DMS153 (cell line): ENCODE measurements around the gene CRYZL1.
"Not testable (repeated sequence)": the region's sequence is repeated elsewhere in the genome, so short reads cannot be mapped to it uniquely, and the experiment has no call there.

Source experiments
- DNase-seq: peaks from one replicate; lab custom pipeline; 2025; lab: John Stamatoyannopoulos, UW

Gene CRYZL1

DNA sequence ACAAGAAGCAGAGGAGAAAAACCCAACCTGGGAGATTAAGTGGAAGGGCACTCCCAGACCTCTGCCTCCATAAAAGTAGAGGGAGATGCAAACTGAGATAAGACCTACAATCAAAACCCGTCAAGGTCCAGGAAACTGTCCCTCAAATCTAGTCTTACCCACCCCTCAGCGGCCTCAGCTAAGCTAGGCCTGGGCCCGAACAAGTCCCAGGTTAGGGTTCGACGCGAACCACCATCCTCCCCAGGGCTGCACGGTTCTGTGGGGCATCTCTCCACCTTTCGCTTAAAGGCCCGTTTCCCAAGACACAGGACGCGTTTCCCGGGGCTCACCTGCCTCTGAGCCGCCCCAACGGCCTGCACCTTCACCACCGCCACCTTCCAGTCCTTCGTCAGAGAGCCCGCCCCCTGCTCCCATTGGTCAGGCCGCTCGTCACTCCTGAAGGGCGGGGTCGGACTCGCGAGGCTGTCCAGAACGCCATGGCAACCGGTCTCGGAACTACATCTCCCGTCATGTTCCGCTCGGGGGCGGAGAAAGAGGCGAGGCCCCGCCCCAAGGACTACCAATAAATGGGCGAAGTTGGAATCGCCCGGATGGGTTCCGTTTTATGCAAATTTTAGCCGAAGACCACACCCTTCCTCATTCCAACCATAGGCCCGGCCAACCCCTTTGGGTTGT lies at the start of gene CRYZL1:
Gene CRYZL1 (minus strand): TSS at position 390 of the 675 bp plus-strand sequence. CDS start 10,190 bp downstream, outside the sequence.
- DNase-seq: peak; percentile 99

DNA sequence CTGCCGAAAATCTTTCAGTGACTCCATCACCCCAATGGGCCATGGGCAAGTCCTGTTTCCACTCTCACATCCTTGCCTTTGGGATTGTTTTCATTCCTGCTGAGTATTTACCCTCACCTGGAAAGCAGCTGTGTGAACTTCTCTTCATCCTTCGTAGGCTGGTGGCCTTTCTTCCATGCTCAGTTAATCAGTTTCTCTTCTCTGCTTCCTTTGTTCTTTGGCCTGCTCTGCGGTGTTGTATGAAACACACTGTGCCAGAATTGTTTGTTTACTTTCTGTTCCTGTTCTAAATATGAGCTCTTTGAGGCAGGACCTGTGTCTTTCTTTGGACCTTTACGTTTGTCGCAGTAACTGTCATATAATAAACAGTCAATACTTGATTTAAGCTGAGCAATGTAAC lies 49.3 kb upstream of the CRYZL1 start:
- no peak for DNase-seq

DNA sequence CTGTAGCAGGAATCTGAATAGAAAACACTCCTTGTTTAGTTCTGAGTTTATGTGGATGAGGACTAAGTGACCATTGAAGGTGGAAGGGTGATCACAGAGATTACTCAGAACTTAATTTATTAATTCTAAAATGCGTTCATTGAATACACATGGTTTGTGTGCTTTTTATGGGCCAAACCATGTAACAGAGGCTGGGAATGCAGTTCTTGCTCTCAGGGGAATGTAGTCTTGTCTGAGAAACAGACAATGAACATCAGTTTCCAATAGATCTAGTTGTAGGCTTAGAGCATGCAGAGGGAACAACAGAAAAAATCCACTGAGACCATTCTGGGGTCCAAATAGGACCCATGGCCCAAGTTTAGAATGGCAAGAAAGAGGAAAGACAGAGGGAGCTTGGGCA lies 46.8 kb upstream of the CRYZL1 start:
- no peak for DNase-seq

DNA sequence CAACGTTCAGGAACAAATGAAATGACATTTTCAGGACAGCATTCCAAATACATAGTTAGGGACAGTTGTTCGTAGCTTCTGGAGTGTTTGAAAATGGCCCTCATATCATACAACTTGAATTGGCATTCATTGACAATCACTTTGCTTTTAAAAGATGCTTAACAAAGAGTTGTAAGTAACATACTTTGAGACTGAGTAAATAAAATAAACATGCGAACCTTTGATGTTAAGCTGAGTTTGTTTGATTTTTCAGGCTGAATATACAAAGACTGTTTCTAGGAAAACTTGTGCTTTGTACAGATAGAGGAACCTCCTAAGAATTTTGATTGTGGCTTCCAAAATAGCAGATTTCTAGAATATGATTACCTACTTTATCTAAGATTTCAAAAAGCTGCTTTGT lies 46.1 kb upstream of the CRYZL1 start:
- no peak for DNase-seq

DNA sequence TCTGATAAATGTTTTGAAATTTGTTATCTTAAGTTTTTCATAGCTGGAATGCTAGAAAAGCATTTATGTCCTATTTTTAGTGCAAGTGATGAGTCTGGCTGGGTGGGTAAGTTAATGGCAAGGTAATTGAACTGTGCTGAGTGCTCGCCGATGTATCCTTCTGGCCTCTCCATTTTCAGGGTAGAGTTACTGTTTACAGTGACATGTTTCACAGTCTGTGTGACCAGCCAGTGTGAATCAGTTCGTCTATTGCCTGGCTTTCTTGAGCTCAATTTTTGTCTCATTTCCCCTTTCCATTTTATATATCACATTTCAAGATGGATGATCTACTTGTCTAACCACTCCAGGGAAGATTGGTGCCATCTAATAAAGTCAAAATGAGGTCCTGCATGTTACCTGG lies 44.8 kb upstream of the CRYZL1 start:
- DNase-seq: no peak

DNA sequence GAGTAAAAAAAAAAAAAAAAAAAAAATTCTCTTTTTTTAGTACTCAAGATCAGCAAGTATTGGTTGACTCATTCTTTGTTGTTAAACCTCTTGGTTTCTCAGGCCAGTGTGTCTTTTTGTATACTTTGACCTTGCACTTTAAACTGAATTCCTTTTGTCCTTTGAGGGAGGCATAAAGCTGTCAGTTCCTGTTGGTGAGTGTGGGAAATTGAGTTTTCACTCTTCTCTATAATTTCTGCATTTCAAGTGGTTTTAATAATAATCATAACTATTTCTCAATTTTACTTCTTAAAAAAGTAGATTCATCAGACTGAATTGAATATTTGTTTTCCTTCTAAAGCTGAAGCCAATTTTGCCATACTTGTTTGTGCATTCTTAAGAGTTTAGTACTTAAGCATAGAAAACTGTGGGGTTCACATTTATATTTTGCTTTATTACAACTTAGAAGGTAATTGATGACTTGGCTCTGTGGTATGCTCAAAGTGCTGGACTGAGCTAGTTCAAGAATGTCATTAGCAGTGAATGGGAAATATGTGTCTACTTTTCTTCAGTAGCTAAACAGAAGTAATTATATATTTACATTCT lies 44.2 kb upstream of the CRYZL1 start:
- no peak for DNase-seq

DNA sequence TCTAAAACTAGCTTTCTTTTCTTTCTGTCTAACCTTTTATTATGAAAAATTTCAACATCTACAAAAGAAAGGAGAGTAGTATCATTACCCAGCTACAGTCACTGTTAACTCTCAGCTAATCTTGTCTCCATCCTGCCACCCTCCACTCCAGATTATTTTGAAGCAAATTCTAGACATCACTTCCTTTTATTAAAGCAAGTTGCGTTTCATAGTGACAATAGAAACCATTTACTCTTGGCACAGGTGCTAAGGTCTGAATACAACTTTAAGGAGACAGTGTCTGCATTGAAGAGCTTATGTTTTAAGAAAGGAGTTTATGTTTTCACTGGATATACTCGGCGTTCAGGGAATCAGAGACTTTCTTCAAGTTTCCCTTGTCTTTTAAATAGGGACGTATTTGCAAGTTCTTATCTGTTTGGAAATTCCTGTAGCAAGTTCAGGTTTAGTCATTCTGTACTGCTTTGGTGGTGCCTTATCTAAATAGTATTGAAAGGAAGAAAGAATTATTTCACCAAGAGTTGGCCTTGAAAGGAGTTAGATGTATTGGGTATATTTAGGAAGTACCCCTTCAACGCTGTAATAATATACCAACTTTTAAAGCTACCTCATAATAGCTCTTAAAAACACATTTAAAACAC lies 43.5 kb upstream of the CRYZL1 start:
- DNase-seq: no peak

DNA sequence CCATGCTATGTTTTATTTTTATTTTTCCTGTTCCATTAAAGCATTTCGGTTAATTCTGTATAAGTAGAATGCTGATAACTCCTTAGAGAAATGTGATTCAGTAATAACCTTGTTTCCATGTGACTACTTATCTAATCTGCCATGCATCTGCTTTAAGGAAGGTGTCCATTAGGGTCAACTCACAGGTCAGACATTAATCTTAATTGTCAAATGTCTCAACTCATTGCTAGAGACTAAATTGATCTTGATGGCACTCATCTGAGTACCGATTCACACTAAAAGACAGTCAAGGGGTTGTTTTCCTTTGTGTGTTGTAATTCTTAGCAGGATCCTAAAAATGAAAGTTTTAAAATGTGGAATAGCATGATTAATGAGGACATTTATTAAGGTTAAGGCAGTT lies 42.5 kb upstream of the CRYZL1 start:
- no peak for DNase-seq

DNA sequence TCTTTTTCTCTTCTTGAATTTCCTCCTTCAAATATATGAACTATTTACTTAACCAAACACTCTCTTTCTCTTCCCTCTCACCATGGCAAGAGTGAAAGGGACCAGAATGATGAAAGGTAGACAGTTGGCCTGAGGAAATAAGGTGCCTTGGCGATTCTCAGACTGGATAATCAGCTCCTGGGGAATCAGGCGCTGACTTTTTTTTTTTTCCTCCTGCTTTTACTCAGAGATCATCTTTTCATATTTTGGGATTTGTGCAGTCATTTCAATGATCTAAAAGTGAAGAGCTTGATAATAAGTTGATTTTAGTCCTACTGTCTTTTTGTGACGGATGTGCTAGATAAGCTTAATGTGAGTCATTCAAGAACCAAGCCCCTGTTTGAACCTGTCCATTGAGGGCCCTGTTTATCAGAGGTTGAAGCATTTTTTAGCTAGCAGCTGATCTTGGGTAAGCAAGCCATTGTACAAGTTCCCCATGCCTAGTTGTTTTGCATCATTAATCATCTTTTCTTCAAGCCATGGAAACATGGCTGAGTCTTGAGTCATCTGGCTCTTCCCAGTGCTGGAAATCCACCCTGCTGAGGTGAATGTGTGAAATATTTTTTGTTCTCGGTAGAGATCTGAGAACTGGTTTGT lies 41.6 kb upstream of the CRYZL1 start:
- DNase-seq: no peak

DNA sequence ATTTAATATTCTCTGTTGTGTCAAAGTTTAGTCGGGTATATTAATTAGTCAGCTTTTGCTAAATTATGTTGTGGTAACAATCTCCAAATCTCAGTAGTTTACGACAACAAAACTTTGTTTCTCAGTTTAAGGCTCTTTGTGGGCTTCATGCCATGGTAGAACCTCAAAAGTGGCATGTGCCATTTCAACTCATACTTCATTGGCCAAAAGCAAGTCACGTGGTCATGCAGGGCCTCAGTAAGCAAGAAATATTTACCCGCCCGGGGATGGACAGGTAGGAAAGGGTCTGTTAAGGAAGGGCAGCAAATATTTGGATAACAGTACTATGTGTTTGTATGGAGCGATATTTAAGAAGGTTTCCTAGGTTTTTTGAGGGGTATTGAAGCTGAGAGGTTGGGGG lies 39.3 kb upstream of the CRYZL1 start:
- no peak for DNase-seq

DNA sequence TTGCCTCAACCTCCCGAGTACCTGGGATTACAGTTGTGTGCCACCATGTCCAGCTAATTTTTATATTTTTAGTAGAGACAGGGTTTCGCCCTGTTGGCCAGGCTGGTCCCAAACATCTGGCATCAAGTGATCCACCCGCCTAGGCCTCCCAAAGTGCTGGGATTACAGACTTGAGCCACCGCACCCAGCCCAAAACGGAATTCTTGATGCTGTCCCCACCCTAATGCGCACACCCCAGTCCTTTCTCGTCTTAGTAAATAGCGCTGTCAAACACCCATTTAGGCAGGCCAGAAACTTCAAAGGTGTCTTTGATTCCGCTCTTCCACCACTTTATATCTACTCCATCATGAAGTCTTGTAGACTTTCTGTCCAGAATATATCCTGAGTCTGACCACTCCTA lies 35.9 kb upstream of the CRYZL1 start:
- DNase-seq: no peak

DNA sequence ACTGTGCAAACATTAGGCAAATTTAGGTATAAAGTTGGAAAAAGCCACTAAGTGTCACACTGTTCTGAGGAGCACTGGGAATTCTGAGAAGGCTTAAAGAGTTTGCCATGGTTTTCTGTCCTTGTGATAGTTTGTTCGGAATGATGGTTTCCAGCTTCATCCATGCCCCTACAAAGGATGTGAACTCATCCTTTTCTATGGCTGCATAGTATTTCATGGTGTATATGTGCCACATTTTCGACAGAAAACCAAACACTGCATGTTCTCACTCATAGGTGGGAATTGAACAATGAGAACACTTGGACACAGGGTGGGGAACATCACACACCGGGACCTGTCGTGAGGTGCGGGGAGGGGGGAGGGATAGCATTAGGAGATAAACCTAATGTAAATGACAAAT lies 35.1 kb upstream of the CRYZL1 start:
- DNase-seq: not testable (repeated sequence)

DNA sequence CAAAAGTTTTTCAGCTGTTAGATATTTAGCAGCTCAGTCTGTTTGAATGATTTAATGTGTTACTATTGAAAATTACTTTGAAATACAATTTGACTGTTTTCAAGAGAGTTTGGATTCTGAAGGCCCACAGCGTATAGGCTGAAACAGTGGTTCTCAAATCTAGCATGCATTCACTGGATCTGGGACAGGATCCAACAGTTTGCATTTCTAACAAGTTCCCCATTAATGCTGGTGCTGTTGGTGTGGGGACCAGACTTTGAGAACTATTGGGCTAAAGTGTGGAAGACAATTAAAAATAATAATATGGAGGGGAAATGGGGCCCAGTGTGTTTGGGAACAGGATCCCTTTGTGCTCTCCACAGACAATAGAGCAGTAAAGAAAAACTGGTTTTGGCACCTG lies 32.7 kb upstream of the CRYZL1 start:
- DNase-seq: no peak

DNA sequence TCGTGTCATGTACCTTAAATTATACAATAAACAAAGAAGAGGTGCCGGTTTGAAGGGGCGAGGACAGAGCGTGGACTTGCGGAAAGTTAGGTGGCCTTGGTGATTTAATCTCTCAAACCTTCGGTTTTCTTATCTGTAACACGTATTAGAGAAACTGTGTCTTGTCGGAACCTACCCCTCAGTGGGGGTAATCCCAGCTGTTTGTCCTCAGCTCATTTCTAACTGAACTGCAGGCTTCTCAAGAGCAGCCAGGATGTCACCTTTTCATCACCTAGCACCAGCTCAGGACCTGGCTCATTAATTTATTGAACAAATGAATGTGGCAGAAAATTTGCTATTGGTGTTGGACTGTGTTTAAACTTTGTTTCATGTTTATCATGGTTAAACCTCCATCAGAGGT lies 31.9 kb upstream of the CRYZL1 start:
- DNase-seq: no peak

DNA sequence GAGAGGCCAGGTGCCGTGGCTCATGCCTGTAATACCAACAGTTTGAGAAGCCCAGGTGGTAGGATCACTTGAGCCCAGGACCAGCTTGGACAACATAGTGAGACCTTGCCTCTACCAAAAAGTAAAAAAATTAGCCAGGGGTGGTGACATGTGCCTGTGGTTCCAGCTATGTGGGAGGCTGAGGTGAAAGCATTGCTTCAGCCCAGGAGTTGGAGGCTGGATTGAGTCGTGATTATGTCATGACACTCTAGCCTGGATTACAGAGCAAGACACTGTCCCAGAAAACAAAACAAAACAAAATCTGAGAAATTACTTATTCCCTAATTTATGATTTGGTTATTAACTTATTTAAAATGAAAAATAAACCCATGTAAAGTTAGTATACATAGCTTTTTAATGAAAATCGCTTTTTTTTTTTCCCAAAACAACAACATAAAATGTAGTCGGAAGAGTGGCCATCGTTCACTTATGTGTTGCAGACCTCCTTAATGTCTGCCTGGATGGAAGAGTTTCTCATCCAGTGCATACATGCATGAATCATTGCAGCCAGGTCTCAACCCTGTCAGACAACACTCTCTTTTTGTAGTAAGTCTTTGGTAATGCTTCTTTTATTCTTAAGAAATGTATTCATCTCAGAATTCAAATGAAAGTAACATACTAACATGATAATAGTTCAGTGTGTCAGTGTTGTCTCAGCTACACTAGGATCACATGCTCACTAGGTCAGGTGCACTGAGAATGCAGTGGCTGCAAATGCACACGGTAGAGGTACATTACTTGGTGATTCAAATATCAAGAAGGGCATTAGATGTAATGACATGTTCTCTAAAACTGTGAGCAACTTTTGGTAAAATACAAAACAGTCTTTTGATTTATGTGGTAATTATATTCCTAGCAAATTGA lies 28.8 kb upstream of the CRYZL1 start:
- DNase-seq: no peak

DNA sequence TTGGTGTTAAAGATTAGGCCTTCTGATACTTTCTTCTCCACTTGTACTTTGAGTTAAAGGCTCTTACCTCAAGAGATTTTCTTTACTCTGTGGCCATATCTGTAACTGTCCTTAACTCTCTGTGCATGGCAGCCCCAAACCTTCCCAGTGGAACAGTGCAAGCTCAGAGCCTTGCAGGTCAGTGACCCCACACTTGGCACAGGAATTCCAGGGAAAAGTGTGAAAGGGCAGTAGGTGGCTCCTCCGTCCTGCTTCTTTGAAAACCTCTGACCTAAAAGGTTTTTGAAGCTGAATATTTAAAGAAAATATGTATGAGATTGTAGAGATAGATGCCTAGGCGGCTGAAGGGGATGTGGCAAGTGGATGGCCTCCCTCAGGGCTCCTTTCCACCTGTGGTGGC lies 27.1 kb upstream of the CRYZL1 start:
- no peak for DNase-seq

DNA sequence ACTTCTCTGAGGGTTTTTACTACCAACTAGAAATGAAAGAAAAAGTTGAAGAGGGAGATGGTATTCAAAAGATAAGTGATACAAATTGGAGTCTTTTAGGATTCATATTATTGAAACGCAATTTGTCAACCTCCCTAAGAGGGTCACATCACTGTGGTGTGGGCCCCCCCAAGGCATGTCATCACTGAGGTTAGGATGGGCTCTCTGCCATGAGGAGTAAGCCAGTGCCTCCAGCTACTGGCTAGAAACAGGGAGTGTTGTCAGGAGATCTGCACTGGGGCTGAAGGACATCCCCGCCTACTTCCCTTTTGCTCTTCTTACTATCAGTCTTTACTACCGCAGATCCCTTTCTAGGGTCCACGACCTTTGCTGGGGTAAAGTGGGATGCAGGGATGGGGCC lies 26.6 kb upstream of the CRYZL1 start:
- DNase-seq: no peak

DNA sequence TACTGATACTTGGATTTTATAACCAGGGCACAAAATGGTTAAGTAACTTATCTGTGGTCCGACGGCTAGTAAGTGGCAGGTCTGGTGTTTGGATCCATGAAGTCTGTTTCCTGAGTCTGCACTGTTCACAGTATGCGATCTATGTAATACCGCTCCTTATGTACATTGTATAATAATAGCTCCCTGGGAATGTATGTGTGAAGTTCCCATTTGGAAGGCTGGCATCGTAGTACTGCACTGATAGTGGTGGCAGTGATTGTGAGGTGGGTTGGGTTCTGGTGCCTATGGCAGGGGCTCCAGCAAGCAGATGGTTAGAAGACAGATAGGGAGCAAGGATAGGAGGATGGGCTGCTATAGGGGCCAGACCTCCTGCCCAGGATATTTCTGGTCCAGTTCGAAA lies 26.1 kb upstream of the CRYZL1 start:
- DNase-seq: no peak

DNA sequence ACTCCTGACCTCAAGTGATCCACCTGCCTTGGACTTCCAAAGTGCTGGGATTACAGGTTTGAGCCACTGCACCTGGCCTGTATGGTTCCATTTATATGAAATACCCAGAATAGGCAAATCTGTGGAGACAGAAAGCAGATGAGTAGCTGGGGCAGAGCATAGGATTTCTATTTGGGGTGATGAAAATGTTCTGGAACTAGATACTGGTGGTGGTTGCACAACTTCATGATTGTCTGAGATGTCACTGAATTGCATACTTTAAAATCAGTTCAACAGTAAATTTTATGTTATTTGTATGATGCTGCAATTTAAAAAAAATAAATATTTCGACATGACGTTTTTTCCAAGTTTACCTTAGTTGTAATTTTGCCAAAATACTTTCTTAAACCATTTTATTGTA lies 24.6 kb upstream of the CRYZL1 start:
- DNase-seq: no peak

DNA sequence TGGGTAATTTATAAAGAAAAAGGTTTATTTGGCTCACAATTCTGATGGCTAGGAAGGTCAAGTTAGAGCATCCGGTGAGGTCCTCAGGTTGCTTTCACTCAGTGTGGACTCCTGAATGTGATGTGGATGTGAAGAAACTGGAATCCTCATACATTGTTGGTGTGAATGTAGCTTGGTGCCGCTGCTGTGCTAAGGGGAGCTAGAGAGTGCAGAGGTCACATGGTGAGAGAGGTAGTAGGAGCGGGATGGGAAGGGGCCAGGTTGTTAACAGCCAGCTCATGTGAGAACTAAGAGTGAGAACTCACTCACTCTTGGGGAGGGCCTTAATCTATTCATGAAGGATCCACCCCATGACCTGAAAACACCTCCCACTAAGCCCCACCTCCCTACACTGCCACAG lies 22.6 kb upstream of the CRYZL1 start:
- DNase-seq: no peak

DNA sequence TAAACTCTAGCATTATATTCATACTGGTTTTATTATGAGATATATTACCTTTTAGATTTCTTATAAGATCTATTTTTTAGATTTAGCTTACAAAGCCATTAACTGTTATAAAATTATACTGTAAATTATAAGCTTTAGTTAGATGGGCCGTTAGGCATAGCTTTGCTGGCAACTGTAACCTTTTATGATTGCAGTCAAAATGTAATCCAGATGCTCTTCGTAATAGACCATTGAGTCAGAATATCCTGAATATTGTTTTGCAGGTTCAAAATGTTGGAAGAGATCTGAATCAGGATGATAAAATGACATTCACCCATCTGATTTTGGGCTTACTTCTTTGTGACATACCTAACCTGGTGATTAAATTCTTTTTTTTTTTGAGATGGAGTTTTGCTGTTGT lies 21.7 kb upstream of the CRYZL1 start:
- no peak for DNase-seq

DNA sequence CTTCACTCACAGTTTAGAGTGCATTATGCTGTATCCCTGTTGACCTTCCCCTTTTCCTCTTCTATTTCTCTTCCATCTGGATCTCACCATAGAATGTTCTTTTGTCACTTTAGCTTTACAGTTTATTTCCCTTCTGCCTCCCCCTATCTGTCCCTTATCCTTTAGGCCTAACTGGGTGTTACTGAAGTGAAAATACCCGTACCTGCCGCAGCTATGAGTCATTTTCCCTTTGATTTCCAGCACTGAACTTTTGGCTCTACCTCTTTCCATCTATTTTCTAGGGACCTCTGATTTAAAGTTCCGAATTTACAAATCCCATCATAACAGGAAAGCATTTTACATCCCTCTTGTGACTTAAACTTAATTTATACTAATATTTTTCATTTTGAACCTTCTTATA lies 20.5 kb upstream of the CRYZL1 start:
- DNase-seq: no peak
